Measurements from ENCODE around the gene TRIM69. TPM values are rescaled to one million over a fixed set of nuclear protein-coding genes. Genes with fewer than 3 reads are reported as not detected.

TRIM69 gene
- total and polyA plus RNA-seq, 2 experiments from 2014 or later: 4.3 to 7.0 TPM

GRCh38 chr15:44718180-44718926, 18.0 kb upstream of the TRIM69 start:
- H3K9me2 ChIP-seq (ENCODE audit: insufficient read depth): no peaks in the 10 kb centered on the region
- peaks cover 6% of the 10 kb centered on the region for H3K4me1 ChIP-seq (ENCODE audit: insufficient read depth)
- H2AFZ ChIP-seq: no peak overlapping the region
- peaks cover 2% of the 10 kb centered on the region; the same call in 1 of the 2 replicates for H4K20me1 ChIP-seq (replicated peaks; ENCODE audit: insufficient read depth)
- Mint-ChIP-seq H3K4me1 (peaks cover 8% of the 10 kb centered on the region), H3K27ac (no peak overlapping the region), H3K27me3 (ENCODE audit: insufficient read depth, low read depth, poor library complexity) (peaks cover 2% of the 10 kb centered on the region), H3K36me3 (ENCODE audit: low read depth) (peaks cover 8% of the 10 kb centered on the region), H3K4me3 (no peak overlapping the region), H3K9me3 (no peaks in the 10 kb centered on the region)
- DNase-seq (ENCODE audit: low spot score) (no peak), ATAC-seq (no peak)
- no peak overlapping the region for H3K4me3 ChIP-seq
- TF ChIP-seq ZNF462 (CRISPR knock-in tag; IDR thresholded peaks at IDR 0.05): no peak
- no peak for TF ChIP-seq POLR2AphosphoS5 (IDR thresholded peaks at IDR 0.05; ENCODE audit: low read depth)
- no peak for TF ChIP-seq EZH2 (IDR thresholded peaks at IDR 0.05; ENCODE audit: low read depth, unreplicated experiment)
- no peak for TF ChIP-seq JUNB (IDR thresholded peaks at IDR 0.05; ENCODE audit: unreplicated experiment)
- no peak for TF ChIP-seq STAT1 (IDR thresholded peaks at IDR 0.05; ENCODE audit: unreplicated experiment)
- TF ChIP-seq CREB1 (CRISPR knock-in tag; IDR thresholded peaks at IDR 0.05; ENCODE audit: low read depth): no peak
- no peak for TF ChIP-seq EZH2phosphoT487 (IDR thresholded peaks at IDR 0.05; ENCODE audit: unreplicated experiment)
- TF ChIP-seq ZNF114 (CRISPR knock-in tag; IDR thresholded peaks at IDR 0.05): no peak
- TF ChIP-seq, protein P1, sequence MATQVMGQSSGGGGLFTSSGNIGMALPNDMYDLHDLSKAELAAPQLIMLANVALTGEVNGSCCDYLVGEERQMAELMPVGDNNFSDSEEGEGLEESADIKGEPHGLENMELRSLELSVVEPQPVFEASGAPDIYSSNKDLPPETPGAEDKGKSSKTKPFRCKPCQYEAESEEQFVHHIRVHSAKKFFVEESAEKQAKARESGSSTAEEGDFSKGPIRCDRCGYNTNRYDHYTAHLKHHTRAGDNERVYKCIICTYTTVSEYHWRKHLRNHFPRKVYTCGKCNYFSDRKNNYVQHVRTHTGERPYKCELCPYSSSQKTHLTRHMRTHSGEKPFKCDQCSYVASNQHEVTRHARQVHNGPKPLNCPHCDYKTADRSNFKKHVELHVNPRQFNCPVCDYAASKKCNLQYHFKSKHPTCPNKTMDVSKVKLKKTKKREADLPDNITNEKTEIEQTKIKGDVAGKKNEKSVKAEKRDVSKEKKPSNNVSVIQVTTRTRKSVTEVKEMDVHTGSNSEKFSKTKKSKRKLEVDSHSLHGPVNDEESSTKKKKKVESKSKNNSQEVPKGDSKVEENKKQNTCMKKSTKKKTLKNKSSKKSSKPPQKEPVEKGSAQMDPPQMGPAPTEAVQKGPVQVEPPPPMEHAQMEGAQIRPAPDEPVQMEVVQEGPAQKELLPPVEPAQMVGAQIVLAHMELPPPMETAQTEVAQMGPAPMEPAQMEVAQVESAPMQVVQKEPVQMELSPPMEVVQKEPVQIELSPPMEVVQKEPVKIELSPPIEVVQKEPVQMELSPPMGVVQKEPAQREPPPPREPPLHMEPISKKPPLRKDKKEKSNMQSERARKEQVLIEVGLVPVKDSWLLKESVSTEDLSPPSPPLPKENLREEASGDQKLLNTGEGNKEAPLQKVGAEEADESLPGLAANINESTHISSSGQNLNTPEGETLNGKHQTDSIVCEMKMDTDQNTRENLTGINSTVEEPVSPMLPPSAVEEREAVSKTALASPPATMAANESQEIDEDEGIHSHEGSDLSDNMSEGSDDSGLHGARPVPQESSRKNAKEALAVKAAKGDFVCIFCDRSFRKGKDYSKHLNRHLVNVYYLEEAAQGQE (IDR thresholded peaks at IDR 0.05; ENCODE audit: unreplicated experiment): no peak
- TF ChIP-seq, protein P2, sequence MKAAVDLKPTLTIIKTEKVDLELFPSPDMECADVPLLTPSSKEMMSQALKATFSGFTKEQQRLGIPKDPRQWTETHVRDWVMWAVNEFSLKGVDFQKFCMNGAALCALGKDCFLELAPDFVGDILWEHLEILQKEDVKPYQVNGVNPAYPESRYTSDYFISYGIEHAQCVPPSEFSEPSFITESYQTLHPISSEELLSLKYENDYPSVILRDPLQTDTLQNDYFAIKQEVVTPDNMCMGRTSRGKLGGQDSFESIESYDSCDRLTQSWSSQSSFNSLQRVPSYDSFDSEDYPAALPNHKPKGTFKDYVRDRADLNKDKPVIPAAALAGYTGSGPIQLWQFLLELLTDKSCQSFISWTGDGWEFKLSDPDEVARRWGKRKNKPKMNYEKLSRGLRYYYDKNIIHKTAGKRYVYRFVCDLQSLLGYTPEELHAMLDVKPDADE (IDR thresholded peaks at IDR 0.05): no peak
- TF ChIP-seq NANOG (IDR thresholded peaks at IDR 0.05; ENCODE audit: borderline replicate concordance): no peak
- no peak for TF ChIP-seq CTCF (conservative IDR thresholded peaks at IDR 0.05; ENCODE audit: low read depth in 2 of 2)
- no peaks in the 10 kb centered on the region for H3K36me3 ChIP-seq (ENCODE audit: insufficient read depth)
- H3K27ac ChIP-seq (ENCODE audit: low read depth): no peak overlapping the region
- no peak overlapping the region for H3K4me2 ChIP-seq
- H3K27me3 ChIP-seq (ENCODE audit: insufficient read depth): no peaks in the 10 kb centered on the region
- peaks cover 7% of the 10 kb centered on the region; the same call in 1 of the 2 replicates for H3K79me2 ChIP-seq (replicated peaks; ENCODE audit: insufficient read depth)
- no peaks in the 10 kb centered on the region for H3F3A ChIP-seq (replicated peaks; ENCODE audit: low read depth)

All from GM23338 (cell line).